Breast epithelium (tissue), 4 donors: ENCODE data around the gene SCG5. TPM values are rescaled to one million over a fixed set of nuclear protein-coding genes. Genes with fewer than 3 reads are reported as not detected.

Experiments
- DNase-seq, 2 donors: peaks; one replicate each; pipeline ENCODE4 v3.0.0-alpha.2; 2019; ENCODE audit warnings: low spot score in 2 of 2
- H3K27ac ChIP-seq, 2 donors: fragments of 200-600 bp; sonication (generic) in 1 of 2; one replicate each; pipeline ENCODE4 v1.5.1; 2016 to 2019; ENCODE audit warnings: mild to moderate bottlenecking in 1 of 2
- H3K27me3 ChIP-seq, 2 donors: fragments of 200-600 bp; sonication (generic) in 1 of 2; one replicate each; pipeline versions ENCODE4 v1.5.1 to v1.6.0; 2017 to 2019; ENCODE audit warnings: control low read depth in 1 of 2, mild to moderate bottlenecking in 1 of 2
- H3K36me3 ChIP-seq: fragments of 200-600 bp; one replicate; pipeline ENCODE4 v1.5.1; 2019
- H3K4me1 ChIP-seq, 2 donors: fragments of 200-600 bp; sonication (generic); one replicate each; pipeline ENCODE4 v1.5.1; 2016 to 2019; ENCODE audit warnings: control low read depth in 1 of 2
- H3K4me3 ChIP-seq, 3 donors: fragments of 200-600 bp; sonication (generic); 1 replicate in 2 of 3; 2 replicates in 1 of 3; pipeline ENCODE4 v1.5.1; 2016 to 2019; ENCODE audit warnings: mild to moderate bottlenecking in 3 of 3, moderate library complexity in 2 of 3
- H3K9me3 ChIP-seq, 2 donors: fragments of 200-600 bp; sonication (generic) in 1 of 2; one replicate each; pipeline ENCODE4 v1.5.1; 2016 to 2019; ENCODE audit warnings: control low read depth in 1 of 2
- POLR2A ChIP-seq: fragments of 450-650 bp; IDR thresholded peaks from one replicate; pipeline ENCODE4 v1.6.1; 2016; ENCODE audit warnings: antibody characterized with exemption, mild to moderate bottlenecking, moderate library complexity
- POLR2AphosphoS5 ChIP-seq, 3 donors: sonication (generic); formaldehyde crosslinking; IDR thresholded peaks; one replicate each; pipeline ENCODE4 v1.6.1; 2017; ENCODE audit warnings: antibody characterized with exemption in 3 of 3
- intact Hi-C: fragments of 100-400 bp; cut with DNase I; formaldehyde crosslinking; loops from one replicate; pipeline ENCODE4 v1.15.1; 2023; ENCODE audit warnings: low total_unique reads
- total RNA-seq, 3 donors: library from RNA; depleted of rRNA; stranded (reverse); fragments of >200 nt; gene quantifications; one replicate each; pipeline ENCODE4 v1.1.0, GENCODE V29; 2016
- TF ChIP-seq, protein P1 (sequence below), 3 donors: fragments of 450-650 bp; IDR thresholded peaks; one replicate each; pipeline ENCODE4 v1.5.1; 2016 to 2017; ENCODE audit warnings: antibody characterized with exemption in 3 of 3, mild to moderate bottlenecking in 3 of 3, moderate library complexity in 3 of 3

SCG5 gene
- total RNA-seq, 3 donors from 2014 or later: 5.0 to 11.1 TPM; not detected in 1

DNA sequence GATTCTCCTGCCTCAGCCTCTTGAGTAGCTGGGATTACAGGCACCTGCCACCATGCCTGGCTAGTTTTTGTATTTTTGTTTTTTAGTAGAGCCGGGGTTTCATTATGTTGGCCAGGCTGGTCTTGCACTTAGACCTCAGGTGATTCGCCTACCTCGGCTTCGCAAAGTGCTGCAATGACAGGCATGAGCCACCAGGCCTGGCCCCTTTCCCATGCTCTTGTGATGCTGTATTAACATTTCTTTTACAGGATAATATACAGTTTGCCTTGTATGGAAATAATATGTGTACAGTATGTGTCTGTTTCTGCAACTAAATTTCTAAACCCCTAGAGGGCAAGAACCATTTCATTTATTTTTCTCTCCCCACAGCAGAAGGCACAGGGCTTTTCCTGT is 37.8 kb downstream of the SCG5 start:
- intact Hi-C loops: no loop called here
- H3K9me3 ChIP-seq: no peaks in the 10 kb centered on the region
- no peak for DNase-seq
- H3K4me3 ChIP-seq: no peak overlapping the region
- H3K4me1 ChIP-seq: peaks cover 0 to 3% of the 10 kb centered on the region in 2 donors
- no peaks in the 10 kb centered on the region for H3K36me3 ChIP-seq
- TF ChIP-seq POLR2AphosphoS5 (IDR thresholded peaks at IDR 0.05) (no peak), POLR2A (no peak)
- TF ChIP-seq, protein P1, sequence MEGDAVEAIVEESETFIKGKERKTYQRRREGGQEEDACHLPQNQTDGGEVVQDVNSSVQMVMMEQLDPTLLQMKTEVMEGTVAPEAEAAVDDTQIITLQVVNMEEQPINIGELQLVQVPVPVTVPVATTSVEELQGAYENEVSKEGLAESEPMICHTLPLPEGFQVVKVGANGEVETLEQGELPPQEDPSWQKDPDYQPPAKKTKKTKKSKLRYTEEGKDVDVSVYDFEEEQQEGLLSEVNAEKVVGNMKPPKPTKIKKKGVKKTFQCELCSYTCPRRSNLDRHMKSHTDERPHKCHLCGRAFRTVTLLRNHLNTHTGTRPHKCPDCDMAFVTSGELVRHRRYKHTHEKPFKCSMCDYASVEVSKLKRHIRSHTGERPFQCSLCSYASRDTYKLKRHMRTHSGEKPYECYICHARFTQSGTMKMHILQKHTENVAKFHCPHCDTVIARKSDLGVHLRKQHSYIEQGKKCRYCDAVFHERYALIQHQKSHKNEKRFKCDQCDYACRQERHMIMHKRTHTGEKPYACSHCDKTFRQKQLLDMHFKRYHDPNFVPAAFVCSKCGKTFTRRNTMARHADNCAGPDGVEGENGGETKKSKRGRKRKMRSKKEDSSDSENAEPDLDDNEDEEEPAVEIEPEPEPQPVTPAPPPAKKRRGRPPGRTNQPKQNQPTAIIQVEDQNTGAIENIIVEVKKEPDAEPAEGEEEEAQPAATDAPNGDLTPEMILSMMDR (IDR thresholded peaks at IDR 0.05): no peak
- no peaks in the 10 kb centered on the region for H3K27me3 ChIP-seq
- H3K27ac ChIP-seq: no peak overlapping the region

DNA sequence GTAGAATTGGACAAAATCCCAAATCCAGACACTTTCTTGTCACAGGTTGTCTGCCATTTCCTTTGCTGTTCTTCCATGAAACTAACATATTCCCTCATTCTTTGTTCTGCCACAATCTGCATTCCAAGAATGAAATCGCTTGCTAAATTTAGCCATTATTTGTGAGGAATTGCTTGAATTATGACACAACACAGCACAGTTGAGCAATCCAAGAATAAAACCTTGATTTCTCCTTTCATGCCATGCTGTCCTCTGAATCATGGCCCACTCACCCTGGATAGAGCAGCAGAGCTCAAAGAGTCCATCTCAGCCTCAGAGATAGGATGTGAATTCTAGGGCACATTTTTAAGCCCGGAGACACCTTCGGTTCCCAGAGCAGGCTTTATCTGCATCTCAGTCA is 41.1 kb downstream of the SCG5 start:
- H3K36me3 ChIP-seq: no peaks in the 10 kb centered on the region
- no peaks in the 10 kb centered on the region for H3K4me1 ChIP-seq
- no peaks in the 10 kb centered on the region for H3K9me3 ChIP-seq
- H3K4me3 ChIP-seq: no peak overlapping the region
- H3K27me3 ChIP-seq: no peaks in the 10 kb centered on the region
- H3K27ac ChIP-seq: peak overlapping the region; percentile 26 to 62
- intact Hi-C loops: no loop called here
- no peak for DNase-seq
- TF ChIP-seq POLR2A (no peak), POLR2AphosphoS5 (IDR thresholded peaks at IDR 0.05) (peak in 2 of 3 donors; percentile 24 to 70)

DNA sequence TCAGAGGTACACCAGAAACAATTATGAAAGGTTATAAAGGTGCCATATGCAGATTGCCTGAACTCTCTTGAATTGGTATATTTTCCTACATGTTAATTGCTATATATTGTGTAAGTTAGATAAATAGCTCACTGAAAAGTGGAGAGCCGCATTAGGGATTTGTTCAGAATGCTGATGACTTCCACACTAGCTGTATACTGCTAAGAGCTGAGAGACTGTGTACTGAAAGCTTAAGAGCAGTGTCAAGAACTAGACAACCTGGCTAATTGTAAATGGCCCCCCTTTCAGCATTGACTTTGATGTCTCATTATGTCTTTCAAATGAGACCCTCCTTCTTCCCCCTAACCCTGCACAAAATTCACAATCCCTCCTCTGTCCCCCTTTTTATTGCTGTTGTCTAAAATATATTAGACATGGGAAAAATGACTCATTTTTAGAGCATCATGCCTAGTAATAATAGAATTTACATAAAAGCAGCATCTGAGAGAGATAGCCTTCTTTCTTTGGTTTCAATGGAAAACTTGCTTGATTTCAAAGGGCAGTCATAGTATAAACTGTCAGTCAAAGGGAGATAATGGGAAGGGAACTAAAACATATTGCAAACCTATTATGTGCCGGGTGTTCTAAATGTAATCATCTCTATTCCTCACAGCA is 41.6 kb downstream of the SCG5 start:
- peak overlapping the region; percentile 26 to 67 for H3K27ac ChIP-seq
- no peaks in the 10 kb centered on the region for H3K9me3 ChIP-seq
- H3K4me1 ChIP-seq: no peaks in the 10 kb centered on the region
- TF ChIP-seq POLR2A (no peak), POLR2AphosphoS5 (IDR thresholded peaks at IDR 0.05) (no peak)
- TF ChIP-seq, protein P1 (IDR thresholded peaks at IDR 0.05): no peak
- DNase-seq: no peak
- intact Hi-C loops: no loop called here
- H3K4me3 ChIP-seq: no peak overlapping the region
- no peaks in the 10 kb centered on the region for H3K36me3 ChIP-seq
- H3K27me3 ChIP-seq: no peaks in the 10 kb centered on the region

DNA sequence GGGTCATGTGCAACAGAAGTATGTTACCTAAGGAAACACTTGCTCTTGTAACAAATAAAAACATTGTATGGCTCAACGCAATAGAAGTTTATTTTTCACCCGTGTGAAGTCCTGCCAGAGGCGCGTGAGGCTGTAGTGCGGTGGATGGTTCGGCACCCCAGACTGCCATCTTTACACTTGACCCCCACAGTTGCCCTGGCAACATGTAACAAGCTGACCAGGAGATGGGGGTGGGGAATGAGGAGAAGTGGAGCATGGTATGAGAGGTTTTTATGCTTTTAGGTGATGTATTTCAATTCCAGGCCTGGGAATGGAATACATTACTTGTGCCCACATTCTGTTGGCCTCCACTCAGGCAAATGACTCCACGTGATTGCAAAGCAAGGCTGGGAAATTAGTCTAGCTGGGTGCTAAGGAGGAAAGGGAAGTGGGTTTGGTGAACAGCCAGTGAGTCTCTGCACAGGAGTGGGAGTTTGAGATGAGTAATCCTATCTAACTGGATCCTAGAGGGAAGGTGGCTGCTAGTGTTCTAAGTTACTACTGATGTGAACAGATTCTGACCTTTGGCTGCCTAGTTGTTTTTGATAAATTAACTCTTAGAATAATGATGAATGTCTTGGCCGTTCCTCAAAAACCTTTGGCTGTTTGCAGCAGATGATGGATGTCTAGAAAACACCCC is 42.5 kb downstream of the SCG5 start:
- Histone ChIP-seq H3K4me1 (no peaks in the 10 kb centered on the region), H3K4me3 (no peak overlapping the region), H3K27me3 (no peaks in the 10 kb centered on the region), H3K9me3 (no peaks in the 10 kb centered on the region), H3K36me3 (no peaks in the 10 kb centered on the region), H3K27ac (peak overlapping the region; percentile 3 to 67)
- TF ChIP-seq POLR2A (no peak), POLR2AphosphoS5 (IDR thresholded peaks at IDR 0.05) (no peak)
- TF ChIP-seq, protein P1 (IDR thresholded peaks at IDR 0.05): no peak
- intact Hi-C loops: no loop called here
- no peak for DNase-seq

DNA sequence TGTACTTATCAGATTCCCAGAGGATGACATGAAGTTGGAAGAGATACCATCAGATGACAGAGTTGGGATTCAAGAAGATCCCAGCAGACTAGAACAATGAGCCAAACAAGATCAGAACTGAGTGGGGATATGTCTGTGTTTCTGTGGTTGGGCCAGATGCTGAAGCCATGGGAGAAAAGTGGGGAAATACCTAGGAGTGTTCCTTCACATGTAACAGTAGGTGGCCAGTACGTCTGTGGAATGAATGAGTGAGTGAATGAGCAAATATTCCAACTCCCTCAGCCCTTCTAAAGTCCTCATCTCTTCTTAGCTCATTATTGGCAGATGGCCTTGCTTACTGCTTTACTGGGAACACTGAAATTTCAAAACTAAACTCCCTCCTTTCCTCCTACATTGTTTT is 44.1 kb downstream of the SCG5 start:
- no peak for TF ChIP-seq POLR2A
- TF ChIP-seq, protein P1 (IDR thresholded peaks at IDR 0.05): no peak
- no peak for TF ChIP-seq POLR2AphosphoS5 (IDR thresholded peaks at IDR 0.05)
- H3K27me3 ChIP-seq: no peaks in the 10 kb centered on the region
- no peak overlapping the region for H3K4me3 ChIP-seq
- intact Hi-C loops: no loop called here
- H3K4me1 ChIP-seq: no peaks in the 10 kb centered on the region
- no peak for DNase-seq
- peak overlapping the region in 1 of 2 donors; percentile 0 for H3K27ac ChIP-seq
- H3K9me3 ChIP-seq: no peaks in the 10 kb centered on the region
- H3K36me3 ChIP-seq: no peaks in the 10 kb centered on the region
